ENCODE measurements around the gene RBFOX2.

RBFOX2 gene

DNA sequence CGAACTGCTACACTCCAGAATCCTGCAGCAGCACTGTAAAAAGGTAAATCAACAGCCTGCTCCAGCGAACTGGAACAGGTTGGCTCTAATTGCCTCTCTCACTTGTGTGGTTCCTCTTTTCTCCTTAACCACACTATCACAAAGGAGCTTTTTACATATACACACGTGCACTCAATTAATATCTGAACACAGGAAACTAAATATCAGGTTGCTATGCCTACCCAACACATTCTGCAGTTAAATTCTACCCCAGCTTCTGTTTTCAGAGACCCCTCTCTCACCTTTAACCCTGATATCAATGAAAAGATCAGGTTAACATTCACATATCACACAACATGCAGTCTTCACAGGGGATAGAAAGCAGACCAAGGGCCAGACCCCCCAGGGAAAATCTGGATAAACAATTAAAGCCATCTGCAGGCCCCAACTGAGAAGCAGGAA, 11.0 kb downstream of the RBFOX2 start:
- no peak overlapping the region for H3K4me3 ChIP-seq (replicated peaks in 1 of 2; ENCODE audit: low read depth in 2 of 2, low read length in 2 of 2)
- TF ChIP-seq, protein P1, sequence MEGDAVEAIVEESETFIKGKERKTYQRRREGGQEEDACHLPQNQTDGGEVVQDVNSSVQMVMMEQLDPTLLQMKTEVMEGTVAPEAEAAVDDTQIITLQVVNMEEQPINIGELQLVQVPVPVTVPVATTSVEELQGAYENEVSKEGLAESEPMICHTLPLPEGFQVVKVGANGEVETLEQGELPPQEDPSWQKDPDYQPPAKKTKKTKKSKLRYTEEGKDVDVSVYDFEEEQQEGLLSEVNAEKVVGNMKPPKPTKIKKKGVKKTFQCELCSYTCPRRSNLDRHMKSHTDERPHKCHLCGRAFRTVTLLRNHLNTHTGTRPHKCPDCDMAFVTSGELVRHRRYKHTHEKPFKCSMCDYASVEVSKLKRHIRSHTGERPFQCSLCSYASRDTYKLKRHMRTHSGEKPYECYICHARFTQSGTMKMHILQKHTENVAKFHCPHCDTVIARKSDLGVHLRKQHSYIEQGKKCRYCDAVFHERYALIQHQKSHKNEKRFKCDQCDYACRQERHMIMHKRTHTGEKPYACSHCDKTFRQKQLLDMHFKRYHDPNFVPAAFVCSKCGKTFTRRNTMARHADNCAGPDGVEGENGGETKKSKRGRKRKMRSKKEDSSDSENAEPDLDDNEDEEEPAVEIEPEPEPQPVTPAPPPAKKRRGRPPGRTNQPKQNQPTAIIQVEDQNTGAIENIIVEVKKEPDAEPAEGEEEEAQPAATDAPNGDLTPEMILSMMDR (IDR thresholded peaks at IDR 0.05; ENCODE audit: low read depth, low read length), result no peak
- no peak for DNase-seq (ENCODE audit: low read depth in 2 of 2)

DNA sequence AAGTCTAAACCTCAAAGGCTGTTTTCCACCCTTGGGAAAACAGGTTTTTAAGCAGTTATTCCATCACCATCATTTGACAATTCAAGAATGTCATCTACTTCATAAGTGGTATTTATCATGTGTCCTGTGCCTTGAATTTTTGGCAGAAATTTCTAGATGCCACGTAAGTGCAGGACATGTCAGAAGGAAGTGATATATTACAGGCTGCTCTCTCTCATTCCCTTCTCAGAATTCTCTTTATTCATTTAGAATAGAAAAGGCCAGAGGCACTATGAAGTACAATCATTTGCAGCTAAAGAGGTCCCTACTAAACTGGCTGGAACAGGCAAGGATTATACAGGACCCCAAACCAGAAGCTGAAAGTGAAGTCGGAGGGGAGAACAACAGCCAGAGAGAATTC, 11.9 kb downstream of the RBFOX2 start:
- peak; percentile 45 to 62 for DNase-seq (ENCODE audit: low read depth in 2 of 2)
- TF ChIP-seq, protein P1 (IDR thresholded peaks at IDR 0.05; ENCODE audit: low read depth, low read length), result no peak
- H3K4me3 ChIP-seq (replicated peaks in 1 of 2; ENCODE audit: low read depth in 2 of 2, low read length in 2 of 2), result no peak overlapping the region

DNA sequence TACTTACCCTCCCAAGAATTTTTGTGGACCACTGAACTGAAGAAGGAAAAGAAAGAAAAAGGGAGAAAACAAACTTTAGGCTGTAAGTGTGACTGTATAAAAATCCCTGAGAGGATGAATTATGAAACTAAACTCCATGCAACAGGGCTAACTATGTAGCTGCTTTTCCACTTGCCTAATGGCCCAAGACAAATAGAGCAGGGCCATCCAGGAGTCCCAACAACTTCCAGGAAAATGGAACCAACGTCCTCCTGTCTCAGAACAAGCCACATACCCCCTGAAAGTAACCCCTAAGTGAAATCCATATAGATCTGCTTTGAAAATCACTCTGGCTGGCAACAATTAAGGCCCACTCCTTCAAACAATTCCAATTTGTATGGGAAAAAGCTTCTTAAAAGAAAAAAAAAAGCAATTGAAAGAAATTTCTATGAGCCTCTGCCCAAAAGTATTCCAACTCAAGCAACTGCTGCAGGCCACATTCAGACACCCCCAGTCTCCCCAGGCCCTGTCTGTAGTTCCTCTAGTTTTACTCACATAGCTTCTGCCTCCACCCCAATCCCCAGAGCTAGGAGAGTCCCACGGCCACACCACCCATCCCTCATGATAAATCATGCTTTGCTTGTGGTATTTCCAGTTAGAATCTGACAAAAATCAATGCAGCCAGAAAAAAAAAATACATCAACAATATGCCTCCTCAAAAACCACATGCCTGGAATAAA, 12.7 kb downstream of the RBFOX2 start:
- TF ChIP-seq, protein P1 (IDR thresholded peaks at IDR 0.05; ENCODE audit: low read depth, low read length), result no peak
- no peak for DNase-seq (ENCODE audit: low read depth in 2 of 2)
- no peak overlapping the region for H3K4me3 ChIP-seq (replicated peaks in 1 of 2; ENCODE audit: low read depth in 2 of 2, low read length in 2 of 2)

DNA sequence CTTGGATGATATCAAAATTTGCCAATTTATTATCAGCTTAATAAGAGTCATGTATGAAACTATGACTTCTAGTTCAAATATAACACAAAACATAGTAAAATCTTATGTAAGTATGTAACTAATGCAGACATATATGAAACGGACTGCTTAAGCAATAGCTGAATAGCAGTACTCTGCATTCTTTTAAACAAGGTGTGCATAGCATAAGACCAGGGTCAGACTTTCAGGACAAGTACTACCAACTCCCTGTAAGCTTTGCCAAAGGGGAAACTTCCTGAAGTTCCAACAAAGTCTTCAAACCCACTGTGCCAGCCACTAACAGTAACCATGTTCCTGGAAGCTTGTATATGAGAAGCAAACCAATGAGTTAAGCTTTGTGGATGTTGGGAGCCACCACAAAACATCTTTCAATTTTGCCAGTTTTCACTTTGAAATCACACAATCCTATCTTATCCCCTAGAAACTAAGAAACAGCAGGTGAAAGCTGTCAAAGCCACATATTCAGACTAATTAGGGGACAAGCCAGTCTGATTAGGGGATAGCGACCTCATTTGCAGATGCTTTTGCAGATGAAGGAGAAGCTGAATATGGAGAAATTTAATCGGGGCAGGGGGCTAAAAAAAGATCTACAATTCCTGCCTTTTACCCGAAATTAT, 13.3 kb downstream of the RBFOX2 start:
- H3K4me3 ChIP-seq (replicated peaks in 1 of 2; ENCODE audit: low read depth in 2 of 2, low read length in 2 of 2), result no peak overlapping the region
- TF ChIP-seq, protein P1 (IDR thresholded peaks at IDR 0.05; ENCODE audit: low read depth, low read length), result no peak
- no peak for DNase-seq (ENCODE audit: low read depth in 2 of 2)

DNA sequence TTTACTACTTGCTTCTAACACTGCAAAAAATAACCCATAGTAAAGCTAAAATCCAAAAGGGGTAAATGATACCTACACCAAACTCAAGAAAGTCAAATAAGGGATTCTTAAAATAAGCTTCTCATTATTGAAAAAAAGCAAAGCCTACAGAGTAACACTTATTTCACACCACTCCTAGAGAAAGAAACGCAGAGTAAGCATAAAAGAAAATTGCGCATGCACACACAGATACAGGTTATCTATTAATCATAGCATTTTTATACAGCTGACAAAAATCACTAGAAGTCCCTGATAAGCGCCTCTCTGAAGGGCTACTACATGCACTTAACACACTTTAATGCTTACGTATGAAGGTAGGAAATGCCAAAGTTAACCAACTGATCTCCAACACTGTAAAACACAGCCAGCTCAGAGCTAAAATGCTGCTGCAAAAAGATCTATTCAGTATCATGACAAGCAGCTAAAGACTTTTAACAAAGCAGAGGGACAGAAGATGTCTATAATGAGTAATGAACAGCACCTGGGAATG, 14.0 kb downstream of the RBFOX2 start:
- TF ChIP-seq, protein P1 (IDR thresholded peaks at IDR 0.05; ENCODE audit: low read depth, low read length), result no peak
- no peak overlapping the region for H3K4me3 ChIP-seq (replicated peaks in 1 of 2; ENCODE audit: low read depth in 2 of 2, low read length in 2 of 2)
- DNase-seq (ENCODE audit: low read depth in 2 of 2), result no peak

DNA sequence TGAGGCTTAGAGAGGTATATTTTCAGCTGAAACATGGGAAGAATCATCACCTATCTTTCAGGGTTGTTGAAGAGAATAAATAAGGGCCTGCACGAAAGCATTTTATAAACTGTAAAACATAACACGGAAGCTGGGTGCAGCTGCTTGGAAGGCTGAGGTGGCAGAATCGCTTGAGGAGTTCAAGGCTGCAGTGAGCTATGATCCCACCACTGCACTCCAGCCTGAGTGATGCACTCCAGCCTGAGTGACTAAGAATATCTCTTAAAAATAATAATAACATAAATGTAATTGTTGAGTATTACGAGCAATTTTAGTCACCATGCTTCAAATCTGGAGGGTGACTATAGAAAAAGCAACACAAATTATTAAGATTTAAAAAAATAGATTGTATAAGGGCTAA, 16.3 kb downstream of the RBFOX2 start:
- TF ChIP-seq, protein P1 (IDR thresholded peaks at IDR 0.05; ENCODE audit: low read depth, low read length), result no peak
- H3K4me3 ChIP-seq (replicated peaks in 1 of 2; ENCODE audit: low read depth in 2 of 2, low read length in 2 of 2), result no peak overlapping the region
- DNase-seq (ENCODE audit: low read depth in 2 of 2), result peak in 1 of 2 donors; percentile 28
